GM21529 (cell line): ENCODE measurements around the gene ACTR6.
A peak's percentile ranks its signal among the peaks of the same experiment; 100 is the strongest.
"Not testable (repeated sequence)": the region's sequence is repeated elsewhere in the genome, so short reads cannot be mapped to it uniquely, and the experiment has no call there.

ENCODE experiments used
- ATAC-seq: cut with Tn5 transposase; IDR thresholded peaks from one replicate; pipeline ENCODE4 v1.9.1; 2021; ENCODE audit not compliant: unreplicated experiment

Gene ACTR6

DNA sequence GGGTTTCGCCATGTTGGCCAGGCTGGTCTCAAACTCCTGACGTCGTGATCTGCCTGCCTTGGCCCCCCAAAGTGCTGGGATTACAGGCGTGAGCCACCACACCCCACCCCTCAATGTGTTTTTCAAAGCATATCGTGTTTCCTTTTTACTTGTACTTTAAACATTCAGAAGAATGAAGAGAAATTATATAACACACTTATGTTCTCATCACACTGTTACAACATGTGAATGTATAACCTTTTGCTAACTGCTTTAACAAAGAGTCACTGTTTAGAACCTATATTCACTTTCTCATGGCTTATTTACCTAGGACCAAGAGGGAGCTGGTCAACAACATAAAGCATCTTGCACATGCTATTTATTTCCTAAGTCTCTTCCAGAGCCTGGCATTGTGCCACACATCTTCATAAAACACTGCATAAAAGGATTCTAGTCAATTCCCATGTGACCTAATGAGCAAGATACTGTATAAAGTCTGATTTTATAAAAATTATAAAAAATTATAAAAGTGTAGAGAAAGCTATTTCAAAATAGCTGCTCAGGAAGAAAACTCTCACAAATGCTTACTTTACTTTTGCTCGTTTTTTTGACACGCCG lies 16.0 kb upstream of the ACTR6 start:
- no peak for ATAC-seq

DNA sequence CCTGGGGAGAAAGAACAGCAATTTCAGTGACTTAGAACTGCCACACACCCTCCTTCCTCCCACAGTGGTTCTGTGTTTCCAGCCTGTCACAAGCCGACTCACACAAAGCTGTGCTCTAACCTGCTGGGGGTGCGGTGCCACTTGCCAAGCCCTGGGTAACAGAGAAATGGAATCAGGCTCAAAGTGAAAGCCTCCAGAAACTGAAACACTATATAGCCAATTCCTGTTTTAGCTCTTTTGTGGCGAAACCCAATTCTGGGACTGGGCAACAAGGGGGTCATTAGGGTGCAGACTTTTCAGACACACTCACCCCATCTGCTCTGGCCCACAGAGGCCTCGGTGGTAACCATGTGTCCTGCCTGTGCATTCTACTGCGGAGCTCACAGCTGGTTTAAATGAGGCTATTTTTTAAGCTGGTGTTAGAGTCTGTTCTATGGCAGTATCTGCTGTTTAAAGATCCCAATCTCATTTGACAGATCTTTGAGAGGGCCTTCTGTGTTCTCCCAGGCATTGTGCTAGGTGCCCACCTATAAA lies 15.2 kb upstream of the ACTR6 start:
- peak; percentile 81 for ATAC-seq

DNA sequence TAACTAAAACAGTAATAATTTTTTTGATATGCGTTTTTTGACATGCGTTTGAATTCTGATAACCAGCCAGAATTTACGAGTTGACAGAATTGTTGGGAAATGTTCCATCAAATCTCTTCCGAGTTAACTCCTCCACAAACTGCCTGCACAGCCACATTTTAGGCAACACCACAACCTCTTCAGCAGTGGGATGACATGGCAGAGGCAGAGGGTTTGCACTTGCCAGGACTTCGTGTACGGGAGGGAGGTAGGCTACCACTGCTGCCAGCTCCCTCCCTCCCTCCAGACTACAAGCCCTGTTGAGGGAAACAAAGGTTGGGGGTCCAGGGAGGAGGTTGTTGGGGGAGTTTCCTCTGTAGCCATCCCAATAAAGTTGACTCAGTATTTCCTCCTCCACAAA lies 14.5 kb upstream of the ACTR6 start:
- no peak for ATAC-seq

DNA sequence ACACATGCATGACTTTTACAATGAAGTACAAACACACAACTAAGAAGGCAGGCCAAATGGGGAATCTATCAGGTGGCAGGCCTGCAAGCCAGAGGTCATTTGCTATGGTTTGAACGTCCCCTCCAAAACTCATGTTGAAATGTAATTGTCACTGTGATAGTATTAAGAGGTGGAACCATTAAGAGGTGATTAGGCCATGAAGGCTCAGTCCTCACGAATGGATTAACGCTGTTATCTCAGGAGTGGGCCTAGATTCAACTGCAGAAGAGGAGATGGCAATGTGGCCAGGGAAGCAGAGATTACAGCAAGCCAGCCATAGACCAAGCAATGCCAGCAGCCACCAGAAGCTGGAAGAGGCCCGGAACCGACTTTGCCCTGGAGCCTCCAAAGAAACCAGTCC lies 13.5 kb upstream of the ACTR6 start:
- no peak for ATAC-seq

DNA sequence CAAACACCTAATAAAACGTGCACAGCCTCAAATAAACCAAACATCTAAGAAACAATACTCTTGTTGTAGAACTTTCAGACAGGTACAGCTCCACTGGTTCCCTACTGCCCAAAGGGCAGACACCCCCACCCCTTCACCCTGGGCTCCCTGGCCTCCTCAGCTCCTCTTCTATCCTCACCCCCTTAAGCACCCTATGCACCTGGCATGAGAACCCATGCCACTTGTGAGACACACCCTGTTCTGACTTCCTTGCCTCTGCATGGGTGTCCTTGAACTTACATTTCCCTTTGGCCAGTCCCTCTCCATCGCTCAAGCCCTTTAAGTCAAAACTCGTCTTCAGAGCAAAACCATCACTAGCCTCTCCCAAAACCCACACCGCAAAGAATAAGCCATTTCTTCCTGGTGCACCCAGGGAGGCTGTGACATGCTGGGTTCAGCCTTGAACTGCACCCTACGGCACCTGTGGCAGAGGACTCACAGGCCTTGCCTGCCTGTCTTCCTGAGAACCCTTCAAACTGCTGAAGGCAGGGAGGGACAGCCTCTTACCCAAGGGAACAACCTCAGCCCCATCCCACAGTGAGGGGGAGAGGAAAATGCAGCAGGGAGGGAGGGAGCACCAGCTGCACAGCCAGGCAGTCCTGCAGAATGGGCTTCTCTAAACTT lies 12.6 kb upstream of the ACTR6 start:
- ATAC-seq: no peak

DNA sequence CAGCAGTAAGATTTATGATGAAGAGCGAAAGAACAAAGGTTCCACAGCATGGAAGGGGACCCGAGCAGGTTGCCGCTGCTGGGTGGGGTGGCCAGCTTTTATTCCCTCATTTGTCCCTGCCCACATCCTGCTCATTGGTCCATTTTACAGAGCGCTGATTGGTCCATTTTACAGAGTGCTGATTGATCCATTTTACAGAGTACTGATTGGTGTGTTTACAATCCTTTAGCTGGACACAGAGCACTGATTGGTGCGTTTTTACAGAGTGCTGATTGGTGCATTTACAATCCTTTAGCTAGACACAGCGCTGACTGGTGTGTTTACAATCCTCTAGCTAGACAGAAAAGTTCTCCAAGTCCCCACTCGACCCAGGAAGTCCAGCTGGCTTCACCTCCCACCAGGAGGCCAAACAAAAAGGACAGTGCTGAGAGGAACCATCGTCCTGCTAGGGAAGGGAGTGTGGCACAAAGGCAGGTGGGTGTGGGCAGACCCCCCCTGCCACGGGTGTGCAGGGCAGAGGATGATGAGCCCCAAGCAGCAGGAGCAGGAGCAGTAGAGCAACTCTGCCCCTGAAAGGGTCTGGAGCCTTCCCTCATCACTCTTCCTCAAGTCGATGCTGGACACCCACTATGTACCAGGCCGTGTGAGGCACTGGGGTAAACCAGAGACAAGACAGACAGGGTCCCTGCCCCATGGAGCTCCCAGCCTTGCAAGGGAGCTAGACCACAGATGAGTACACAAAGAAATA lies 11.6 kb upstream of the ACTR6 start:
- not testable (repeated sequence) for ATAC-seq

DNA sequence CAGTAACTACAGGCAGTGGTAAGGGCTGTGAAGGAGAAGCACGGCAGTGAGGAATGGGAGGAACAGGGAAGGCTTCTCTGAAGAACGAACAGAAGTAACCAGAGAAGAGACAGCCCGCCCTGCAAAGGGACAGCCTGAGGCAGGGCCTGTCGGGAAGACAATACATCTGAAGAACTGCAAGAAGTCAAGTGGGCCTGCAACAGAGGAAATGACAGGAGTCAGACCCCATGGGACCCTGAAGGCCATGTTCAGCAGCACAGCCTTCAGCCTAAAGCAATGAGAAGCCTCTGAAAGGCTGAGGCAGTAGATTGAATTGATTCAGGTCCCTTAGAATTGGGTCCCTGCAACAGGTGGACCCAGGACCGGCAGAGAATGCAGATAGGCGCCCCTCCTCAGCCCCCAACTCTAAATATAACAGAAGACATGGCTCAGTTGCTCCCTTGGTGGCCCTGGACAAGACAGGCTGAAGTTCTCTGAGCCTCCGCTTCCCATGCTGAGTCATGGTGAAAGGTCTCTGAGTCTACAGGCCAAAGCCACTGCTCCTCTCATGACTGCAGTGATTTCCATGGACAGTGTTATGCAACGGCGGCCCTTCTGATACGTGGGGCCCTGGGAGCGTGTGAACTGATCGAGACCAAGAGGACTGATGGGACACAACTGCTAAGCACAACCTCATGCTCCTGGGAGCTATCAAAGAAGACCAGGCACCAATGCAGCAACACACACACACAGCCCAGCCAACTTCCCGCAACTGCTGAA lies 10.8 kb upstream of the ACTR6 start:
- no peak for ATAC-seq

DNA sequence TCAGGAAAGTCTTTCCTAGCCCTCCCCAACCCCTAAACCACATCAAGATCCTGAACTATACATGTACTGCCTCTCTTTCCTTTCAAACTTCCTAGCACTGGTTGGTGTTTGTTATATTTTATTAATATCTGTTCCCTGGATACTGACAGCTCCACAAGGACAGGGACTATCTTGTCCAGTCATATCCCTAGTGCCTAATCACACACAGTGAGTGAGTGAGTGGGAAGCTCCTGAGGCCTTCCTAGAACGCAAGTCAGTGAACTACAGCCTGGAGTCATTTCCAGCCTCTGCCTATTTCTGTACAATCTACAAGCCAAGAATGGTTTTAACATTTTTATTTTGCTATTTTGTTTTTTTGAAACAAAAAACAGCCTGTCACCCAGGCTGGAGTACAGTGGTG lies 7.5 kb upstream of the ACTR6 start:
- no peak for ATAC-seq

DNA sequence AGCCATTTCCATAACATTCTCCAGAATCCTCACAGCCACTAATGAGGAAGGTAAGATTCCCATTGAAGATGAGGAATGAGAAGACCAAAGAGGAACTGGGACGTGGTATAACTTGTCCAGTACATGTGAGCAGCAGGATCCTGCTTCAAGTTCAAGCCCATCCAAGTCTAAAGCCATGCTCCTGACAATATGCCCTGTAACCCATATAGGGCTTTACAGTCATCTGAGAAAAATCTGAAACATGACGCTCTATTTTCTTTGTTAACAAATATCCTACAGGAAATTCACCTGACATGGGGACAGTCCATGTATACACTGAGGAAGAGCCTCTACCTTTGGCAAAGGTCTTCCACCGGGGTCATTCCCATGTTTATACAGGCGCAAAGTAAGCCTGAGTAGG lies 3.1 kb upstream of the ACTR6 start:
- ATAC-seq: no peak

DNA sequence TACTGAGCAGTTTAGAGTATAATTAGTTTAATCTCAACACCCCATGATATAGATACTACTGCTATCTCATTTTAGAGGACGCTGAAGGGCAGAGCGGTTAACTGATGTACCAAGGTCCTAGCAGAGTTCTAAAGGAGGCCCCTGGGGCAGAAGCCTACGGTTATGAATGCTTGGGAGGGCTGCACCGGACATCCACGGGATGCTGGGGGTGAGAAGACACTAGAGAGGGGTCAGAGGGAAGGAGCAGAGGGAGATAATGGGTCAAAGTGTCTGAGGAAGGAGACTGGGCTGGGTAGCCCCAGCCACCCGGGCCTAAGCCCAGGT lies 1.6 kb upstream of the ACTR6 start:
- ATAC-seq: no peak

DNA sequence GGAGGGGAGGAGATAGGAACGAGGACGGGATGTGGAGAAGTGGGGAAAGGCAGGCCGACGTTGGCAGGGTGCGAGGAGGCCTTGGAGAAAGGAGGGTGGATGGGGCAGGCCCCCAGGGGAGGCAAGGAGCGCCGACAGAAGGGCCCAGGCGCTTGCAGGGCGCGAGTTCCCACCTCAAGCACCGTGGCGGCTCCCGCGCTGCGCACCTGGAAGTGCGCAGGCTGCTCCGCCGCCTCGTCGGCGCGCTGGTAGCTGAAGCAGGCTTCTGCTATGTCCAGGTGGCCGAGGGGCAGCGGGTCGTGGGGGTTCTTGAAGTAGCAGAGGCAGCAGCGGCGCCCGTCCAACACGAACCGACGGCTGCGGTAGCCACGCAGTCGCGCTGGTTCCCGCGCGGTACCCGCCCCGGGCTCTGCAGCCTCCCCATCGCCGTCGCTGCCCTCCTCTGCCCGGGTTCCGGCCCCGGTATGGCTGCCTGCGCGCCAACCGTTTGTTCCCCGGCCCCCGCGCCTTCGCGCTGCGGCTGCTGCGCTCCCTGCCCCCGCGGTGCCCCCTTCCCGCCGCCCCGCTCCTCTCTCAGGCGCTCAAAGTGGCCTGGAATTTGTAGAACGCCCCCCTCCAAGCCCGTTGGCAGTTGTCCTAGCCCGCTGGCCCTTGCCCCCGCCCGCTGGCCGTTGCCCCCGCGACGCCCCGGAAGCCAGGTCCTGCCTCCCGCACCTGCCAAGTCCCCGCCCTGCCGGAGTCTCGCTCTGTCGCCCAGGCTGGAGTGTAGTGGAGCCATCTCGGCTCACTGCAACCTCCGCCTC lies 1.1 kb upstream of the ACTR6 start:
- peak; percentile 74 for ATAC-seq

DNA sequence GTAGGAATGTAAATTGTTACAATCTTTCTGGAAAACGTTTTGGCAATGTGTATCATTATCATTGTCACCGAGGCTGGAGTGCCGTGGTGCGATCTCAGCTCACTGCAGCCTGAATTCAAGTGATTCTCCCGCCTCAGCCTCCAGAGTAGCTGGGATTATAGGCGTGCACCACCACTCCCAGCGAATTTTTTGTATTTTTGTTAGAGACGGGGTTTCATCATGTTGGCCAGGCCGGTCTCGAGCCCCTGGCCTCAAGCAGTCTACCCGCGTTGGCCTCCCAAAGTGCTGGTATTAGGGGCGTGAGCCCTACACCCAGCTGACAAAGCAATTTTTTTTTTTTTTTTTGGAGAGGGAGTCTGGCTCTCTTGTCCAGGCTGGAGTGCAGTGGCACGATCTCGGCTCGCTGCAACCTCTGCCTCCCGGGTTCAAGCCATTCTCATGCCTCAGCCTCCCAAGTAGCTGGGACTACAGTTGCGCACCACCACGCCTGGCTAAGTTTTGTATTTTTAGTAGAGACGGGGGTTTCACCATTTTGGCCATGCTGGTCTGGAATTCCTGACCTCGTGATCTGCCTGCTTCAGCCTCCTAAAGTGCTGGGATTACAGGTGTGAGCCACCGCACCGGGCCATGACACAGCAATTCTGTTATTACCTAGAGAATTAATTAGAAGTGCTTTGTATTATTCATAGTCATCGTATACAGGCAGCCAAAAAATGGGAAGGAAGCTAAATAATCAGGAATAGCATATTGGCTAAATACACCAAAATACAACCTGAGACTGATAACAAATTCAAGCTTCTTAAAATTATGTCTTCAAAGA lies 1.2 kb downstream of the ACTR6 start:
- no peak for ATAC-seq

DNA sequence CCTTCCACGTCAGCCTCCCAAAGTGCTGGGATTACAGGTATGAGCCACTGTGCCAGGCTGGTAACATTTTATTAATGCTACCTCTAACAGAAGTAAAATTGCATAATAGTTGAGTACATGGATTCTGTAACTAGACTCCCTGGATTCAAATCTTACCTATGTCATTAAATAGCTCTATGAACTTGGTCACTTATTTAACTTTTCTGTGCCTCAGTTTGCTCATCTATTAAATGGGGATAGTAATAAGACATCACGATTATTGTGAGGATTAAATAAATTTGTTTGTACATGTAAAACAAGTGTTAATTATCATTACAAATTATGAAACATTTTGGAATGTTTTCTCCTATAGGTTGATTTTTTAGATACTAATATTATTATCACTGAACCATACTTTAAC lies 6.7 kb downstream of the ACTR6 start:
- ATAC-seq: no peak

DNA sequence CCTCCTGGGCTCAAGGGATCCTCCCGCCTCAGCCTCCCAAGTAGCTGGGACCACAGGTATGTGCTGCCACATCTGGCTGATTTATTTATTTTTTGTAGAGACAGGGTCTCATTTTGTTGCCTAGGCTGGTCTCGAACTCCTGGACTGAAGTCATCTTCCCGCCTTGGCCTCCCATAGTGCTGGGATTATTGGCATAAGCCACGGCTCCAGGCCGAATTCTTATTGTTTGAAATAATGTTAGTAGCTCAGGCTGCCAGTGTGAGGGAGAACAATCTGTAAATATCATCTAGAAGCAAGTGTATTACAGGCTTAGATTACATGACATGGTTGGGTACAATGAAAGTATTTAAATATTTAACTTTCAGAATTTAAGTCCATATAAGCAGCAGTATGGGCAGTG lies 8.2 kb downstream of the ACTR6 start:
- ATAC-seq: no peak

DNA sequence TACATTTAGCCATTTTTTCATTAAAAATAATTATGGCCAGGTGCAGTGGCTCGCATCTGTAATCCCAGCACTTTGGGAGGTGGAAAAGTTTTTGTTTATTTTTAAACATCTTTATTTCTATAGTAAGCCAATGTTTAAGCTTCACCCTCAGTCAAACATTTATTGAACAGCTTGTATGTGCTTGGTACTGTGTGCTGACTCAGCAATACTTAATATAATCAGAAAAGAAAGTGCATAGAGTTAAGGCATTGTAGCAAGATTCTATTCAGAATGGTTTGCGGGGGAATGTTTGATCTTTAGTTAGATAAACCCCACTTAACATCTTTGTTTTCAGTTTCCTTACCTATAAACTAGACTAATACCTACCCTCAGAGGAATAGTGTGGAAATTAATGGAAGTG lies 11.1 kb downstream of the ACTR6 start:
- ATAC-seq: no peak

DNA sequence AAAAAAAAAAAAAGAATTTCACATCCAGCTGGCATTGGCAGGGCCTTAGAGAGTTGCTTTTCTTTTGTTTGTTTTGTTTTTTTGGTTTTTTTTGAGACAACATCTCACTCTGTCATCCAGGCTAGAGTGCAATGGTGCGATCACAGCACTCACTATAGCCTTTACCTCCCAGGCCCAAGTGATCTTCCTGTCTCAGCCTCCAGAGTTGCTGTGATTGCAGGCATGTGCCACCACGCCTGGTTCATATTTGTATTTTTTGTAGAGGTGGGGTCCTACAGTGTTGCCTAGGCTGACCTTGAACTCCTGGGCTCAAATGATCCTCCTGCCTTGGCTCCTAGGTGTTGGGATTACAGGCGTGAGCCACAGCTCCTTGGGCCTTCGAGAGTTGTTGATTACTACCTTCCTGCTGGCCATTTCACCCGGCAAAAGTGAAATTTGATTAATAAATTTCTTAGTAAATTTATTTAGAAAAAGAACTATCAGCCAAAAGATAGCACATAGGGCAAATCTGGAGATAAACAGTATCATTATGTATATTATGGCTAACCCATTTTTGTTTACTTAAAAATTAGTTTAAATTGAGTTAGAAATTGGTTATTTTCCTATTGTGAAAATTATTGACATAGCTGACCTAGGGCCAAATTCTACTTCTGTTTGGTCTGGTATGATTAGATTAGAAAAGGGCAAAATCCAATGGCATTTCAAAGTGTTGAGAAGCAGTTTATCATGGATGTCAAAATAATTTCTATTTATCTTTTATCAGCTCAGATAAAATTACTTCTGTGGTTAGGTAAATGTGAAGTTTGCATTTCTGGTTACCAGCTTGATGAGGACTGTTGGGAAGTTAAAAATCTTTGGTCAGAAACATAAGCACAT lies 12.6 kb downstream of the ACTR6 start:
- no peak for ATAC-seq

DNA sequence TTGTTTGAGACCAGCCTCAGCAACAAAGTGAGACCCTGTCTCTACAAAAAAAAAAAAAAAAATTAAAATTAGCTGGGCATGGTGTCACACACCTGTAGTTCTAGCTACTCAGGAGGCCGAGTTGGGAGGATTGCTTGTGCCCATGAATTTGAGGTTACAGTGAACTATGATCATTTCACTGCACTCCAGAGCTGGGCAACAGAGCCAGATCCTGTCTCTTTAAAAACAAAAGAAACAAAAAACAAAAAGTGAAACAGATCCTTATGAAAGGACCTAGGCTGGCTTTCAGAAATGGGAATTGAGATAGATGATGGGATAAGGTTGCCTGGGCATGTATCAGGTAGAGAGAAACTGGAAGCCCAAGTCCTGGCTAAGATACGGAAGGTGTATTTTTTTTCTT lies 13.9 kb downstream of the ACTR6 start:
- no peak for ATAC-seq

DNA sequence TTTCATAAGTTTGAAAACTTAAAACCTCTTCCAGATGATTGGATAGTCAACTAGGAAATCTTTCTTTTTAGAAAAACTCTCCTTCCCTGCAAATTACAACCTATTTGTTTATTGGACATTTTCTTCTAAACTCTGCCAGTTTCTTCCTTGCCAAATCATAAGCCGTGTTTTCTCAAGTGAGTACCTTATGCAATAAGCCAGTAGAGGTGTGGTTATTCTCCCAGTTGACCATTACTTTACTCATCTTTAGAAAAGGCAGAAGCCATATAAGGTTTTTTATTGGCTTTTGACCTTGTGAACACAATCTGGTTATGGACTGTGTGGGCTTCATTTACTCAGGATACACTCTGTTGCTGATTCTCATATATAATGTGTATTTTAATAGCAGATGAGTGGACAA lies 14.6 kb downstream of the ACTR6 start:
- no peak for ATAC-seq

DNA sequence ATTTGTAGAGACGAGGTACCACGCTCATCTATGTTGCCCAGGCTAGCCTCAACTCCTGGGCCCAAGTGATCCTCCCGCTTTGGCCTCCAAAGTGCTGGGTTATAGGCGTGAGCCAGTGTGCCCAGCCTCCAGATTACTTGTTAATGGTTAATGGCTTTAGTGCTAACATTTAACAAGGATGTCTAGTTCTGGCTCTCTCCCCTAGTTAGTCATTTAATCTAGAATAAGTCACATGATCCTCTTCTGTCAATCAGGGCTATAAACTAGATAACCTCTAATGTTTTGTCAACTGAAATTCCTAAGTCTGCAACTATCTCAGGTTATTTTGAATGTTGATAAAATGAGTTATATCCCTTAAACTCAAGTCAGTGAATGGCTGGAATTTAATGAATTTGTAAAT lies 15.7 kb downstream of the ACTR6 start:
- ATAC-seq: no peak
